ENCODE measurements around the gene GHRH. TPM values are rescaled to one million over a fixed set of nuclear protein-coding genes. Genes with fewer than 3 reads are reported as not detected.

Gene GHRH
- total and polyA plus RNA-seq, 11 donors: not detected

- H3K36me3 ChIP-seq: no peaks in the 10 kb centered on the region
- H3K4me1 ChIP-seq: peaks cover 0 to 4% (median 0%) of the 10 kb centered on the region in 12 donors
- H3K4me3 ChIP-seq: no peak overlapping the region
- TF ChIP-seq POLR2A (IDR thresholded peaks at IDR 0.05) (no peak), CTCF (IDR thresholded peaks at IDR 0.05) (no peak)
- intact Hi-C loops (cut with DNase I): loop anchor here in 1 of 10 donors (10.0 kb wide), 1 partner anchor 51 kb away; no protein-coding TSS in a partner anchor
- no peak overlapping the region for H3K27ac ChIP-seq
- H3K9me3 ChIP-seq: no peaks in the 10 kb centered on the region
- ATAC-seq (no peak), DNase-seq (no peak)
- WGBS, 4 donors: 67 to 90% (median 86%) methylated on average over 7 to 9 of the region's 9 CpGs
- H3K27me3 ChIP-seq: peaks cover 0 to 5% (median 0%) of the 10 kb centered on the region in 9 donors
Measured at GRCh38 chr20:37283530-37284195, 22.0 kb upstream of the GHRH start.

GRCh38 chr20:37282556-37282955, 20.9 kb upstream of the GHRH start:
- no peak overlapping the region for H3K4me3 ChIP-seq
- intact Hi-C loops (cut with DNase I): loop anchor here in 1 of 10 donors (10.0 kb wide), 1 partner anchor 52 kb away; no protein-coding TSS in a partner anchor
- WGBS, 4 donors: 61 to 78% (median 68%) methylated on average over 6 of the region's 6 CpGs
- peaks cover 0 to 1% (median 0%) of the 10 kb centered on the region in 12 donors for H3K4me1 ChIP-seq
- peak overlapping the region in 1 of 12 donors; percentile 72 for H3K27ac ChIP-seq
- DNase-seq (no peak), ATAC-seq (no peak)
- peak in 4 of 12 donors; percentile 11 to 27 (median 18) for TF ChIP-seq CTCF (IDR thresholded peaks at IDR 0.05)
- no peak for TF ChIP-seq POLR2A (IDR thresholded peaks at IDR 0.05)
- H3K36me3 ChIP-seq: no peaks in the 10 kb centered on the region
- peaks cover 0 to 5% (median 0%) of the 10 kb centered on the region in 9 donors for H3K27me3 ChIP-seq
- no peaks in the 10 kb centered on the region for H3K9me3 ChIP-seq

GRCh38 chr20:37280403-37280802, 18.8 kb upstream of the GHRH start:
- H3K4me1 ChIP-seq: peaks cover 0 to 23% (median 8%) of the 10 kb centered on the region in 12 donors
- intact Hi-C loops (cut with DNase I): loop anchor here in 1 of 10 donors (10.0 kb wide), 1 partner anchor 54 kb away; no protein-coding TSS in a partner anchor
- H3K27me3 ChIP-seq: peaks cover 0 to 5% (median 0%) of the 10 kb centered on the region in 9 donors
- 76 to 86% (median 86%) methylated on average over 8 of the region's 8 CpGs for WGBS, 4 donors
- H3K36me3 ChIP-seq: no peaks in the 10 kb centered on the region
- DNase-seq (no peak), ATAC-seq (no peak)
- H3K9me3 ChIP-seq: no peaks in the 10 kb centered on the region
- H3K4me3 ChIP-seq: no peak overlapping the region
- TF ChIP-seq POLR2A (IDR thresholded peaks at IDR 0.05) (no peak), CTCF (IDR thresholded peaks at IDR 0.05) (no peak)
- H3K27ac ChIP-seq: no peak overlapping the region

GRCh38 chr20:37279820-37280219, 18.2 kb upstream of the GHRH start:
- Histone ChIP-seq H3K9me3 (no peaks in the 10 kb centered on the region), H3K27me3 (peaks cover 0 to 5% (median 0%) of the 10 kb centered on the region in 9 donors), H3K4me3 (no peak overlapping the region), H3K36me3 (no peaks in the 10 kb centered on the region), H3K4me1 (peaks cover 0 to 29% (median 9%) of the 10 kb centered on the region in 12 donors), H3K27ac (no peak overlapping the region)
- intact Hi-C loops (cut with DNase I): loop anchor here in 1 of 10 donors (10.0 kb wide), 1 partner anchor 55 kb away; no protein-coding TSS in a partner anchor
- TF ChIP-seq CTCF (IDR thresholded peaks at IDR 0.05): no peak
- no peak for TF ChIP-seq POLR2A (IDR thresholded peaks at IDR 0.05)
- WGBS, 4 donors: 62 to 69% (median 67%) methylated on average over 5 to 8 of the region's 8 CpGs
- ATAC-seq (no peak), DNase-seq (no peak)
